Measurements from ENCODE around the gene ZNF554. TPM values are rescaled to one million over a fixed set of nuclear protein-coding genes. Genes with fewer than 3 reads are reported as not detected.

Gene ZNF554
- total and polyA plus RNA-seq, 12 donors, result 0.94 to 6.7 (median 4.7) TPM

GRCh38 chr19:2782936-2783780 lies 36.5 kb upstream of the ZNF554 start, which contains the start of gene SGTA:
Gene SGTA (minus strand): TSS chr19:2783273. CDS start chr19:2769068, 14,205 bp downstream.
- WGBS, 2 donors, result 1% methylated on average over 66 to 68 of the region's 68 CpGs
- intact Hi-C loops (cut with DNase I), result loop anchor here in 2 of 10 donors (1.0 to 2.0 kb wide), 2 partner anchors 58 kb away; partner anchors contain the start of gene ZNF555 (in 2 of the 2)

GRCh38 chr19:2783781-2784145 lies 35.9 kb upstream of the ZNF554 start:
- TF ChIP-seq CTCF (IDR thresholded peaks at IDR 0.05), result no peak
- DNase-seq (no peak), ATAC-seq (no peak)
- peak overlapping the region in 9 of 10 donors; percentile 88 to 100 (median 96) for H3K27ac ChIP-seq
- H3K4me3 ChIP-seq, result peak overlapping the region in 6 of 10 donors; percentile 92 to 100 (median 96)
- WGBS, 2 donors, result 76 to 88% methylated on average over 7 of the region's 7 CpGs
- H3K27me3 ChIP-seq, result no peaks in the 10 kb centered on the region
- H3K9me3 ChIP-seq, result no peaks in the 10 kb centered on the region
- H3K4me1 ChIP-seq, result peaks cover 20 to 66% (median 58%) of the 10 kb centered on the region in 9 donors
- intact Hi-C loops (cut with DNase I), result loop anchor here in 2 of 10 donors (1.0 to 2.0 kb wide), 2 partner anchors 57 to 58 kb away; partner anchors contain the start of gene ZNF555 (in 2 of the 2)
- H3K36me3 ChIP-seq, result peaks cover 0 to 15% (median 0%) of the 10 kb centered on the region in 9 donors

More at GRCh38 chr19:2782936-2783780, 36.5 kb upstream of the ZNF554 start, which contains the start of gene SGTA:
- ATAC-seq (peak; percentile 88 to 95 (median 92)), DNase-seq (peak; percentile 95 to 99)
- peak within 1 kb of the TSS; percentile 68 to 100 (median 96) for H3K27ac ChIP-seq
- H3K36me3 ChIP-seq, result peaks cover 0 to 15% (median 0%) of the 10 kb centered on the region in 9 donors
- no peaks in the 10 kb centered on the region for H3K9me3 ChIP-seq
- peak within 1 kb of the TSS; percentile 79 to 100 (median 96) for H3K4me3 ChIP-seq
- H3K27me3 ChIP-seq, result no peaks in the 10 kb centered on the region
- peak in 8 of 9 donors; percentile 20 to 66 (median 54) for TF ChIP-seq CTCF (IDR thresholded peaks at IDR 0.05)
- peaks cover 20 to 72% (median 62%) of the 10 kb centered on the region in 9 donors for H3K4me1 ChIP-seq

- Histone ChIP-seq H3K4me1 (peaks cover 19 to 52% (median 45%) of the 10 kb centered on the region in 9 donors), H3K27me3 (no peaks in the 10 kb centered on the region), H3K4me3 (peak within 1 kb of the TSS; percentile 54 to 99 (median 92)), H3K9me3 (no peaks in the 10 kb centered on the region), H3K27ac (peak within 1 kb of the TSS in 9 of 10 donors; percentile 57 to 86 (median 73)), H3K36me3 (peaks cover 0 to 10% (median 0%) of the 10 kb centered on the region in 9 donors)
- intact Hi-C loops (cut with DNase I), result no loop called here
- 0 to 1% methylated on average over 58 to 71 of the region's 78 CpGs for WGBS, 2 donors
- no peak for TF ChIP-seq CTCF (IDR thresholded peaks at IDR 0.05)
- DNase-seq, result peak; percentile 98 to 99
- ATAC-seq, result peak; percentile 92 to 95 (median 93)
Observed at GRCh38 chr19:2785244-2785997, 34.2 kb upstream of the ZNF554 start, which contains the start of gene THOP1. Gene THOP1 (plus strand): TSS chr19:2785503. CDS start chr19:2785663, 160 bp downstream.

- DNase-seq, result no peak
- Histone ChIP-seq H3K9me3 (no peaks in the 10 kb centered on the region), H3K4me3 (no peak overlapping the region), H3K36me3 (peaks cover 0 to 26% (median 0%) of the 10 kb centered on the region in 9 donors), H3K27me3 (no peaks in the 10 kb centered on the region), H3K27ac (no peak overlapping the region), H3K4me1 (peaks cover 8 to 35% (median 28%) of the 10 kb centered on the region in 9 donors)
- no peak for TF ChIP-seq CTCF (IDR thresholded peaks at IDR 0.05)
- no peak for ATAC-seq
- 92% methylated on average over 8 of the region's 8 CpGs for WGBS, 2 donors
- intact Hi-C loops (cut with DNase I), result no loop called here
Observed at GRCh38 chr19:2787115-2787514, 32.6 kb upstream of the ZNF554 start.
